GM12878 (cell line): ENCODE measurements around the gene MAPKAPK3. TPM values are rescaled to one million over a fixed set of nuclear protein-coding genes. Genes with fewer than 3 reads are reported as not detected.

Experiments
- ATAC-seq: fragments of 200-7000 bp; cut with Tn5 transposase; 3 replicates; pipeline ENCODE4 v1.9.1; 2020; ENCODE audit warnings: mild to moderate bottlenecking, moderate library complexity
- BruUV-seq: library from RNA; stranded (reverse); fragments of 400-500 nt; replicated peaks from 2 replicates; lab custom pipeline; 2021; lab: Mats Ljungman, UMichigan
- CTCF ChIA-PET: fragments of 300-600 bp; sonication (Branson Sonifier 250); formaldehyde crosslinking; extraction: SDS; loops from one replicate; lab custom pipeline; 2021; ENCODE audit warnings: inconsistent platforms; lab: Yijun Ruan, JAX
- POLR2A ChIA-PET: fragments of 350-600 bp; formaldehyde crosslinking; extraction: SDS; loops from one replicate; lab custom pipeline; 2021; ENCODE audit warnings: inconsistent platforms; lab: Charles Lee
- RAD21 ChIA-PET: fragments of 300-600 bp; sonication (Branson Sonifier 250); formaldehyde crosslinking; loops from one replicate; lab custom pipeline; 2023; ENCODE audit warnings: antibody characterized with exemption; ENCODE audit not compliant: unreplicated experiment; lab: Charles Lee
- SMC1A ChIA-PET: fragments of 300-600 bp; sonication (Branson Sonifier 250); formaldehyde crosslinking; loops from one replicate; lab custom pipeline; 2023; ENCODE audit not compliant: unreplicated experiment, uncharacterized antibody; lab: Charles Lee
- DNase-seq: peaks from one replicate; pipeline ENCODE4 v3.0.0-alpha.2; 2011; ENCODE audit warnings: low read depth, low spot score
- FAIRE-seq: peaks from 3 replicates; lab custom pipeline; 2011; peaks lifted over from hg19 to GRCh38; lab: Jason Lieb, UNC
- H2AFZ ChIP-seq: 2 replicates; pipeline ENCODE4 v1.6.0; 2011; ENCODE audit warnings: low read depth, low read length, control low read depth; ENCODE audit not compliant: control insufficient read depth
- H3K27ac ChIP-seq: 2 replicates; pipeline ENCODE4 v1.5.1; 2011; ENCODE audit warnings: control low read depth; ENCODE audit not compliant: control insufficient read depth, insufficient read depth
- H3K27me3 ChIP-seq, 2 experiments: replicated peaks in 1 of 2; 2 replicates each; pipeline versions ENCODE4 v1.6.0 to v1.6.1; 2011; ENCODE audit warnings: low read length in 1 of 2; ENCODE audit not compliant: control insufficient read depth in 2 of 2, insufficient read depth in 2 of 2
- H3K36me3 ChIP-seq, 2 experiments: 2 replicates each; pipeline ENCODE4 v1.5.1; 2011; ENCODE audit warnings: low read length in 1 of 2; ENCODE audit not compliant: control insufficient read depth in 2 of 2, insufficient read depth in 2 of 2
- H3K4me1 ChIP-seq: 2 replicates; pipeline ENCODE4 v1.6.1; 2011; ENCODE audit warnings: mild to moderate bottlenecking, low read length, moderate library complexity, mixed read lengths; ENCODE audit not compliant: control insufficient read depth, insufficient read depth
- H3K4me2 ChIP-seq: 2 replicates; pipeline ENCODE4 v1.6.0; 2011; ENCODE audit warnings: control low read depth; ENCODE audit not compliant: control insufficient read depth, insufficient read depth
- H3K4me3 ChIP-seq: fragments of 200-600 bp; sonication (generic); 2 replicates; pipeline ENCODE4 v1.5.1; 2016
- H3K79me2 ChIP-seq: 2 replicates; pipeline ENCODE4 v1.6.0; 2011; ENCODE audit warnings: low read length; ENCODE audit not compliant: control insufficient read depth, insufficient read depth
- H3K9ac ChIP-seq: 2 replicates; pipeline ENCODE4 v1.8.0; 2011; ENCODE audit warnings: low read length, control low read depth, mixed read lengths; ENCODE audit not compliant: control insufficient read depth, insufficient read depth
- H3K9me3 ChIP-seq: replicated peaks from 3 replicates; pipeline ENCODE4 v1.5.1; 2011; ENCODE audit warnings: mild to moderate bottlenecking, low read length; ENCODE audit not compliant: control insufficient read depth, insufficient read depth
- H4K20me1 ChIP-seq: 2 replicates; pipeline ENCODE4 v1.6.0; 2011; ENCODE audit not compliant: control insufficient read depth, insufficient read depth
- MTA2 ChIP-seq: fragments of 450-650 bp; IDR thresholded peaks from 2 replicates; pipeline ENCODE4 v1.6.1; 2016; ENCODE audit warnings: low read depth, mild to moderate bottlenecking, moderate library complexity
- MXI1 ChIP-seq: fragments of 150-350 bp; IDR thresholded peaks from 2 replicates; pipeline ENCODE4 v1.6.1; 2011; ENCODE audit warnings: low read depth, mild to moderate bottlenecking, inconsistent platforms, low read length, improper control_type of control experiment
- SMC3 ChIP-seq: IDR thresholded peaks from 2 replicates; pipeline ENCODE4 v1.6.1; 2011; ENCODE audit warnings: low read length, improper control_type of control experiment, borderline replicate concordance
- WGBS: methylation state at CpG from one replicate; pipeline ENCODE4 v1.1.6; 2016; ENCODE audit warnings: low lambda C conversion rate; ENCODE audit not compliant: insufficient replicate concordance, insufficient coverage; ENCODE audit errors: missing lambda C conversion rate; 5-methylcytosine and 5-hydroxymethylcytosine counted together
- in situ Hi-C: fragments of 300-500 bp; cut with MboI; formaldehyde crosslinking; loops from 9 replicates; pipeline ENCODE4 v1.14.3; 2018; ENCODE audit warnings: mixed read lengths
- intact Hi-C: fragments of 100-400 bp; cut with micrococcal nuclease; formaldehyde crosslinking; loops from one replicate; pipeline ENCODE4 v1.14.2; 2022; ENCODE audit not compliant: unreplicated experiment
- polyA plus RNA-seq, 11 experiments: library from polyadenylated mRNA; depleted of rRNA in 4 of 11; unstranded in 6 of 11; stranded (reverse) in 5 of 11; fragments of >200 nt; fragmentation: Nextera tagmentation in 4 of 11; fragmentation: Illumina TruSeq in 1 of 11; extraction: Ambion mirVana in 4 of 11; extraction: Trizol in 1 of 11; gene quantifications; 1 replicate in 1 of 11; 2 replicates in 10 of 11; pipeline versions ENCODE4 v1.2.1 to v1.2.3, GENCODE V29; 2011 to 2016; ENCODE audit warnings: inconsistent platforms in 2 of 11, missing spikeins in 2 of 11, low read depth in 1 of 11
- total RNA-seq, 4 experiments: library from RNA; depleted of rRNA in 3 of 4; stranded (reverse); fragments of >200 nt in 3 of 4; fragmentation: Illumina TruSeq in 1 of 4; extraction: Trizol in 1 of 4; gene quantifications; 2 replicates each; pipeline versions ENCODE4 v1.2.1 to v1.2.3, GENCODE V29; 2013 to 2021
- TF ChIP-seq, protein P1 (sequence below): fragments of 450-650 bp; IDR thresholded peaks from 2 replicates; pipeline ENCODE4 v1.6.1; 2017; ENCODE audit warnings: mild to moderate bottlenecking, moderate library complexity

MAPKAPK3 gene
- total and polyA plus RNA-seq, 10 of the 15 experiments (the other 5 are each of a cell fraction or from before 2014, with no cell fraction given) = 7.9 to 66.0 (median 39.0) TPM

DNA sequence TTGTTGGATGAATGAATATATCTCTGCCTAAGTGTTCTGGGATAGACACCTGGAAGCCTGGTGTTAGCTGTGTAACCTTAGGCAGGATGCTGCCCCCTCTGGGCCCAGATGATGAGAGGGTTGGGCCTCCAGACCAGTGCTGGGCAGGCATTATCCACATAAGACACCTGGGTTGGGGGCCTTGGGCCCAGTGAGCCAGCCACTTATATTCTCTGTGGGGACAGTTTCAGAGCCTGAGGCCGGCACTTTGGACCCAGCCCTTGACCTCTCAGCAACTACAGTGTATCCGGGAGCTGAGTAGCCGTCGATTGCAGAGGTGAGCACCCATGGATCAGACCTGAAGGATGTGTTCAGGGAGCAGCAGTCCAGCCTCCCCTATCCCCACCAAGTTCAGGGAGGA is 45.5 kb upstream of the MAPKAPK3 start:
- SMC1A ChIA-PET = interaction anchor here (1.2 to 6.5 kb wide), 6 partner anchors 19 to 81 kb away, joined by 3 to 137 read pairs (median 7); partner anchors contain the start of genes CISH and MAPKAPK3
- H3K79me2 ChIP-seq = peaks cover 5% of the 10 kb centered on the region
- H2AFZ ChIP-seq = no peak overlapping the region
- H3K4me1 ChIP-seq = peaks cover 13% of the 10 kb centered on the region
- POLR2A ChIA-PET = interaction anchor here (1.4 to 3.1 kb wide), 3 partner anchors 19 to 48 kb away, joined by 10 to 16 read pairs (median 10); partner anchors contain the start of gene CISH
- no peak for FAIRE-seq
- RAD21 ChIA-PET = interaction anchor here (1.1 to 7.1 kb wide), 4 partner anchors 14 to 43 kb away, joined by 4 to 244 read pairs (median 51); partner anchors contain the start of genes CISH and MAPKAPK3
- intact Hi-C loops = no loop called here
- WGBS = 59% methylated on average over 4 of the region's 4 CpGs
- no peaks in the 10 kb centered on the region for H3K27me3 ChIP-seq
- CTCF ChIA-PET = interaction anchor here (1.0 to 11.6 kb wide), 8 partner anchors 15 to 83 kb away, joined by 3 to 410 read pairs (median 6); partner anchors contain the start of genes CISH and MAPKAPK3
- no peak overlapping the region for H3K27ac ChIP-seq
- no peaks in the 10 kb centered on the region for H4K20me1 ChIP-seq
- H3K4me3 ChIP-seq = no peak overlapping the region
- no TSS peak for BruUV-seq
- ATAC-seq = no peak
- no peaks in the 10 kb centered on the region; a peak in 2 of 4 replicates for H3K36me3 ChIP-seq
- no peak overlapping the region for H3K4me2 ChIP-seq
- TF ChIP-seq MTA2 = no peak
- TF ChIP-seq, protein P1, sequence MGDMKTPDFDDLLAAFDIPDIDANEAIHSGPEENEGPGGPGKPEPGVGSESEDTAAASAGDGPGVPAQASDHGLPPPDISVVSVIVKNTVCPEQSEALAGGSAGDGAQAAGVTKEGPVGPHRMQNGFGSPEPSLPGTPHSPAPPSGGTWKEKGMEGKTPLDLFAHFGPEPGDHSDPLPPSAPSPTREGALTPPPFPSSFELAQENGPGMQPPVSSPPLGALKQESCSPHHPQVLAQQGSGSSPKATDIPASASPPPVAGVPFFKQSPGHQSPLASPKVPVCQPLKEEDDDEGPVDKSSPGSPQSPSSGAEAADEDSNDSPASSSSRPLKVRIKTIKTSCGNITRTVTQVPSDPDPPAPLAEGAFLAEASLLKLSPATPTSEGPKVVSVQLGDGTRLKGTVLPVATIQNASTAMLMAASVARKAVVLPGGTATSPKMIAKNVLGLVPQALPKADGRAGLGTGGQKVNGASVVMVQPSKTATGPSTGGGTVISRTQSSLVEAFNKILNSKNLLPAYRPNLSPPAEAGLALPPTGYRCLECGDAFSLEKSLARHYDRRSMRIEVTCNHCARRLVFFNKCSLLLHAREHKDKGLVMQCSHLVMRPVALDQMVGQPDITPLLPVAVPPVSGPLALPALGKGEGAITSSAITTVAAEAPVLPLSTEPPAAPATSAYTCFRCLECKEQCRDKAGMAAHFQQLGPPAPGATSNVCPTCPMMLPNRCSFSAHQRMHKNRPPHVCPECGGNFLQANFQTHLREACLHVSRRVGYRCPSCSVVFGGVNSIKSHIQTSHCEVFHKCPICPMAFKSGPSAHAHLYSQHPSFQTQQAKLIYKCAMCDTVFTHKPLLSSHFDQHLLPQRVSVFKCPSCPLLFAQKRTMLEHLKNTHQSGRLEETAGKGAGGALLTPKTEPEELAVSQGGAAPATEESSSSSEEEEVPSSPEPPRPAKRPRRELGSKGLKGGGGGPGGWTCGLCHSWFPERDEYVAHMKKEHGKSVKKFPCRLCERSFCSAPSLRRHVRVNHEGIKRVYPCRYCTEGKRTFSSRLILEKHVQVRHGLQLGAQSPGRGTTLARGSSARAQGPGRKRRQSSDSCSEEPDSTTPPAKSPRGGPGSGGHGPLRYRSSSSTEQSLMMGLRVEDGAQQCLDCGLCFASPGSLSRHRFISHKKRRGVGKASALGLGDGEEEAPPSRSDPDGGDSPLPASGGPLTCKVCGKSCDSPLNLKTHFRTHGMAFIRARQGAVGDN = no peak
- no peak for TF ChIP-seq SMC3
- no peak for TF ChIP-seq MXI1
- TF ChIP-seq, all 136 proteins: peak for 0
- in situ Hi-C loops = no loop called here
- no peak for DNase-seq
- no peaks in the 10 kb centered on the region for H3K9me3 ChIP-seq
- H3K9ac ChIP-seq = no peak overlapping the region
